HL-60 (cell line): ENCODE results near the gene NEK7.

Experiments
- SPI1 ChIP-seq: IDR thresholded peaks from 2 replicates; pipeline ENCODE4 v1.6.1; 2012; ENCODE audit warnings: low read depth, mild to moderate bottlenecking, borderline replicate concordance
- TF ChIP-seq, protein P1 (sequence below): IDR thresholded peaks from one replicate; pipeline ENCODE4 v1.5.1; 2011; ENCODE audit warnings: low read length, control low read depth, inconsistent platforms; ENCODE audit not compliant: insufficient read depth
- TF ChIP-seq, protein P2 (sequence below): IDR thresholded peaks from 2 replicates; pipeline ENCODE4 v1.6.1; 2012; ENCODE audit warnings: low read depth; ENCODE audit not compliant: insufficient replicate concordance

DNA sequence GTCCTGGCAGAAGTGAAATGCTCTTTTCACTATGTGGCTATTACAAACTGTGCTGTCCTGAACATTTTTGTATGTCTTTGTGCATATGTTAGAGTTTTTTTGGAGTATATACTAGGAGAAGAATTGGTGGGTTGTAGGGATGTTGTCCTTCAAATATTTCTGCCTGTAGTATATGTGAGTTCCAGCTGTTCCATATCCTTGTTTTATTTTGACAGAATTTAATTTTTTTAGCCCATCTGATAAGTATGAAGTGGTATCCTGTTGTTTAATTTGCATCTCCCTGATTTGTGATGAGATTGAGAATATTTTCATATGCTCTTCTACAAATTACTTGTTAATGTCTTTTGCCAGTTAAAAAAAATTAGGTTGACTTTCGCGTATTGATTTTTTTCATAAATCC lies 34.3 kb downstream of the NEK7 start:
- TF ChIP-seq, protein P1, sequence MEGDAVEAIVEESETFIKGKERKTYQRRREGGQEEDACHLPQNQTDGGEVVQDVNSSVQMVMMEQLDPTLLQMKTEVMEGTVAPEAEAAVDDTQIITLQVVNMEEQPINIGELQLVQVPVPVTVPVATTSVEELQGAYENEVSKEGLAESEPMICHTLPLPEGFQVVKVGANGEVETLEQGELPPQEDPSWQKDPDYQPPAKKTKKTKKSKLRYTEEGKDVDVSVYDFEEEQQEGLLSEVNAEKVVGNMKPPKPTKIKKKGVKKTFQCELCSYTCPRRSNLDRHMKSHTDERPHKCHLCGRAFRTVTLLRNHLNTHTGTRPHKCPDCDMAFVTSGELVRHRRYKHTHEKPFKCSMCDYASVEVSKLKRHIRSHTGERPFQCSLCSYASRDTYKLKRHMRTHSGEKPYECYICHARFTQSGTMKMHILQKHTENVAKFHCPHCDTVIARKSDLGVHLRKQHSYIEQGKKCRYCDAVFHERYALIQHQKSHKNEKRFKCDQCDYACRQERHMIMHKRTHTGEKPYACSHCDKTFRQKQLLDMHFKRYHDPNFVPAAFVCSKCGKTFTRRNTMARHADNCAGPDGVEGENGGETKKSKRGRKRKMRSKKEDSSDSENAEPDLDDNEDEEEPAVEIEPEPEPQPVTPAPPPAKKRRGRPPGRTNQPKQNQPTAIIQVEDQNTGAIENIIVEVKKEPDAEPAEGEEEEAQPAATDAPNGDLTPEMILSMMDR = no peak
- TF ChIP-seq SPI1 = no peak
- TF ChIP-seq, protein P2, sequence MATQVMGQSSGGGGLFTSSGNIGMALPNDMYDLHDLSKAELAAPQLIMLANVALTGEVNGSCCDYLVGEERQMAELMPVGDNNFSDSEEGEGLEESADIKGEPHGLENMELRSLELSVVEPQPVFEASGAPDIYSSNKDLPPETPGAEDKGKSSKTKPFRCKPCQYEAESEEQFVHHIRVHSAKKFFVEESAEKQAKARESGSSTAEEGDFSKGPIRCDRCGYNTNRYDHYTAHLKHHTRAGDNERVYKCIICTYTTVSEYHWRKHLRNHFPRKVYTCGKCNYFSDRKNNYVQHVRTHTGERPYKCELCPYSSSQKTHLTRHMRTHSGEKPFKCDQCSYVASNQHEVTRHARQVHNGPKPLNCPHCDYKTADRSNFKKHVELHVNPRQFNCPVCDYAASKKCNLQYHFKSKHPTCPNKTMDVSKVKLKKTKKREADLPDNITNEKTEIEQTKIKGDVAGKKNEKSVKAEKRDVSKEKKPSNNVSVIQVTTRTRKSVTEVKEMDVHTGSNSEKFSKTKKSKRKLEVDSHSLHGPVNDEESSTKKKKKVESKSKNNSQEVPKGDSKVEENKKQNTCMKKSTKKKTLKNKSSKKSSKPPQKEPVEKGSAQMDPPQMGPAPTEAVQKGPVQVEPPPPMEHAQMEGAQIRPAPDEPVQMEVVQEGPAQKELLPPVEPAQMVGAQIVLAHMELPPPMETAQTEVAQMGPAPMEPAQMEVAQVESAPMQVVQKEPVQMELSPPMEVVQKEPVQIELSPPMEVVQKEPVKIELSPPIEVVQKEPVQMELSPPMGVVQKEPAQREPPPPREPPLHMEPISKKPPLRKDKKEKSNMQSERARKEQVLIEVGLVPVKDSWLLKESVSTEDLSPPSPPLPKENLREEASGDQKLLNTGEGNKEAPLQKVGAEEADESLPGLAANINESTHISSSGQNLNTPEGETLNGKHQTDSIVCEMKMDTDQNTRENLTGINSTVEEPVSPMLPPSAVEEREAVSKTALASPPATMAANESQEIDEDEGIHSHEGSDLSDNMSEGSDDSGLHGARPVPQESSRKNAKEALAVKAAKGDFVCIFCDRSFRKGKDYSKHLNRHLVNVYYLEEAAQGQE = no peak
